ENCODE measurements around the gene ATRIP. TPM values are rescaled to one million over a fixed set of nuclear protein-coding genes. Genes with fewer than 3 reads are reported as not detected.

ATRIP gene
- polyA plus RNA-seq, 1 donor (not counting 4 experiments of a cell fraction or from before 2014, with no cell fraction given) = 9.7 TPM

- Histone ChIP-seq H4K20me1 (ENCODE audit: control insufficient read depth, extremely low read depth, insufficient read depth, low read length) (no peaks in the 10 kb centered on the region), H3K79me2 (ENCODE audit: control insufficient read depth, insufficient read depth, low read length) (peaks cover 19% of the 10 kb centered on the region), H3K9ac (ENCODE audit: control insufficient read depth, extremely low read depth, insufficient read depth, low read length) (no peak overlapping the region), H3K9me1 (ENCODE audit: control insufficient read depth, extremely low read depth, insufficient read depth, low read length) (no peaks in the 10 kb centered on the region), H3K27me3 (ENCODE audit: control insufficient read depth, extremely low read depth, insufficient read depth, low read length) (no peaks in the 10 kb centered on the region), H3K4me1 (ENCODE audit: control insufficient read depth, extremely low read depth, insufficient read depth, low read length) (peaks cover 33% of the 10 kb centered on the region), H3K36me3 (ENCODE audit: control insufficient read depth in 2 of 2, extremely low read depth in 1 of 2, insufficient read depth in 2 of 2, low read length in 2 of 2) (peaks cover 18 to 50% of the 10 kb centered on the region in 2 experiments), H2AFZ (ENCODE audit: control insufficient read depth, low read length) (no peak overlapping the region), H3K4me2 (ENCODE audit: control insufficient read depth, extremely low read depth, insufficient read depth, low read depth, low read length) (no peak overlapping the region), H3K4me3 (ENCODE audit: control insufficient read depth in 2 of 3, extremely low read depth in 1 of 3, insufficient read depth in 2 of 3, low read depth in 1 of 3, low read length in 3 of 3) (no peak overlapping the region), H3K27ac (ENCODE audit: control insufficient read depth, insufficient read depth, low read length) (no peak overlapping the region), H3K9me3 (ENCODE audit: control insufficient read depth, low read depth, low read length) (no peaks in the 10 kb centered on the region)
- FAIRE-seq (no peak), DNase-seq (ENCODE audit: low read depth, low spot score) (no peak)
- TF ChIP-seq CTCF (optimal IDR thresholded peaks at IDR 0.05 in 1 of 3, IDR thresholded peaks at IDR 0.05 in 1 of 3, conservative IDR thresholded peaks at IDR 0.05 in 1 of 3; ENCODE audit: extremely low read depth in 1 of 3, insufficient read depth in 2 of 3, low read length in 3 of 3) = no peak
- no peak for TF ChIP-seq EZH2 (IDR thresholded peaks at IDR 0.05; ENCODE audit: low read length)
- dilution Hi-C loops (cut with MboI; ENCODE audit: extremely low pct_ligation_motif_present, low sequenced_read_pairs) = no loop called here
Observed at GRCh38 chr3:48463703-48464102, 17.2 kb downstream of the ATRIP start.

GRCh38 chr3:48464713-48465221 is 18.2 kb downstream of the ATRIP start:
- H3K4me1 ChIP-seq (ENCODE audit: control insufficient read depth, extremely low read depth, insufficient read depth, low read length) = peaks cover 31% of the 10 kb centered on the region
- TF ChIP-seq CTCF (optimal IDR thresholded peaks at IDR 0.05 in 1 of 3, IDR thresholded peaks at IDR 0.05 in 1 of 3, conservative IDR thresholded peaks at IDR 0.05 in 1 of 3; ENCODE audit: extremely low read depth in 1 of 3, insufficient read depth in 2 of 3, low read length in 3 of 3) = no peak
- no peak for TF ChIP-seq EZH2 (IDR thresholded peaks at IDR 0.05; ENCODE audit: low read length)
- no peaks in the 10 kb centered on the region for H3K27me3 ChIP-seq (ENCODE audit: control insufficient read depth, extremely low read depth, insufficient read depth, low read length)
- FAIRE-seq (no peak), DNase-seq (ENCODE audit: low read depth, low spot score) (no peak)
- peak overlapping the region; percentile 98 for H3K27ac ChIP-seq (ENCODE audit: control insufficient read depth, insufficient read depth, low read length)
- H3K9me3 ChIP-seq (ENCODE audit: control insufficient read depth, low read depth, low read length) = no peaks in the 10 kb centered on the region
- peaks cover 30% of the 10 kb centered on the region for H3K79me2 ChIP-seq (ENCODE audit: control insufficient read depth, insufficient read depth, low read length)
- dilution Hi-C loops (cut with MboI; ENCODE audit: extremely low pct_ligation_motif_present, low sequenced_read_pairs) = no loop called here
- no peak overlapping the region for H3K4me3 ChIP-seq (ENCODE audit: control insufficient read depth in 2 of 3, extremely low read depth in 1 of 3, insufficient read depth in 2 of 3, low read depth in 1 of 3, low read length in 3 of 3)
- peaks cover 17 to 42% of the 10 kb centered on the region in 2 experiments for H3K36me3 ChIP-seq (ENCODE audit: control insufficient read depth in 2 of 2, extremely low read depth in 1 of 2, insufficient read depth in 2 of 2, low read length in 2 of 2)
- no peaks in the 10 kb centered on the region for H3K9me1 ChIP-seq (ENCODE audit: control insufficient read depth, extremely low read depth, insufficient read depth, low read length)
- no peak overlapping the region for H3K4me2 ChIP-seq (ENCODE audit: control insufficient read depth, extremely low read depth, insufficient read depth, low read depth, low read length)
- H2AFZ ChIP-seq (ENCODE audit: control insufficient read depth, low read length) = no peak overlapping the region
- no peaks in the 10 kb centered on the region for H4K20me1 ChIP-seq (ENCODE audit: control insufficient read depth, extremely low read depth, insufficient read depth, low read length)
- no peak overlapping the region for H3K9ac ChIP-seq (ENCODE audit: control insufficient read depth, extremely low read depth, insufficient read depth, low read length)
